SK-N-SH (cell line): ENCODE measurements around the gene PASK.

Experiments used
- YY1 ChIP-seq: IDR thresholded peaks from 2 replicates; pipeline ENCODE4 v1.4.0; 2012; ENCODE audit warnings: low read depth, mild to moderate bottlenecking
- TF ChIP-seq, protein P1 (sequence below): IDR thresholded peaks from 2 replicates; pipeline ENCODE4 v1.6.1; 2012; ENCODE audit warnings: mild to moderate bottlenecking, low read depth, low read length, moderate library complexity

DNA sequence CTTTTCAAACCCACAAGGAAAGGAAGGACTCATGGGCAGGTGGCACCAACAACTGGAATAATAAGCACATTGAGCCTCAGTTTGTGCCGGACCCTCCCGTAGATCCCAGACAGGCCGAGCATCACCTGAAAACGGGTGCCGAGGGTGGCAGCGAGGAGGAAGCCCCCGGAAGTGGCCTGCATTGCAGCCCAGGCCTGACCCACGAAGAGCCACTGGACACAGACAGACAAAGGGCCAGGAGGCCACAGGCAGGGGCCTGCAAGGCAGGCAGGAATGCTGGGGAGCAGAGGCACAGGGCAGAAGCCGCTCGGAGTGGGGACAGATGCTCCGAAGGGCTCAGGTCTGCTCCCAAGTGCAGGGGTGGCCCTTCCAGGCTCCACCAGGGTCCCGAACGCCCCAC, 78.9 kb downstream of the PASK start:
- TF ChIP-seq, protein P1, sequence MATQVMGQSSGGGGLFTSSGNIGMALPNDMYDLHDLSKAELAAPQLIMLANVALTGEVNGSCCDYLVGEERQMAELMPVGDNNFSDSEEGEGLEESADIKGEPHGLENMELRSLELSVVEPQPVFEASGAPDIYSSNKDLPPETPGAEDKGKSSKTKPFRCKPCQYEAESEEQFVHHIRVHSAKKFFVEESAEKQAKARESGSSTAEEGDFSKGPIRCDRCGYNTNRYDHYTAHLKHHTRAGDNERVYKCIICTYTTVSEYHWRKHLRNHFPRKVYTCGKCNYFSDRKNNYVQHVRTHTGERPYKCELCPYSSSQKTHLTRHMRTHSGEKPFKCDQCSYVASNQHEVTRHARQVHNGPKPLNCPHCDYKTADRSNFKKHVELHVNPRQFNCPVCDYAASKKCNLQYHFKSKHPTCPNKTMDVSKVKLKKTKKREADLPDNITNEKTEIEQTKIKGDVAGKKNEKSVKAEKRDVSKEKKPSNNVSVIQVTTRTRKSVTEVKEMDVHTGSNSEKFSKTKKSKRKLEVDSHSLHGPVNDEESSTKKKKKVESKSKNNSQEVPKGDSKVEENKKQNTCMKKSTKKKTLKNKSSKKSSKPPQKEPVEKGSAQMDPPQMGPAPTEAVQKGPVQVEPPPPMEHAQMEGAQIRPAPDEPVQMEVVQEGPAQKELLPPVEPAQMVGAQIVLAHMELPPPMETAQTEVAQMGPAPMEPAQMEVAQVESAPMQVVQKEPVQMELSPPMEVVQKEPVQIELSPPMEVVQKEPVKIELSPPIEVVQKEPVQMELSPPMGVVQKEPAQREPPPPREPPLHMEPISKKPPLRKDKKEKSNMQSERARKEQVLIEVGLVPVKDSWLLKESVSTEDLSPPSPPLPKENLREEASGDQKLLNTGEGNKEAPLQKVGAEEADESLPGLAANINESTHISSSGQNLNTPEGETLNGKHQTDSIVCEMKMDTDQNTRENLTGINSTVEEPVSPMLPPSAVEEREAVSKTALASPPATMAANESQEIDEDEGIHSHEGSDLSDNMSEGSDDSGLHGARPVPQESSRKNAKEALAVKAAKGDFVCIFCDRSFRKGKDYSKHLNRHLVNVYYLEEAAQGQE, result no peak
- TF ChIP-seq YY1, result no peak
